Measurements from ENCODE around the gene STX16. TPM values are rescaled to one million over a fixed set of nuclear protein-coding genes. Genes with fewer than 3 reads are reported as not detected.

Gene STX16
- total RNA-seq, 1 experiment from 2014 or later, result 41.9 TPM

DNA sequence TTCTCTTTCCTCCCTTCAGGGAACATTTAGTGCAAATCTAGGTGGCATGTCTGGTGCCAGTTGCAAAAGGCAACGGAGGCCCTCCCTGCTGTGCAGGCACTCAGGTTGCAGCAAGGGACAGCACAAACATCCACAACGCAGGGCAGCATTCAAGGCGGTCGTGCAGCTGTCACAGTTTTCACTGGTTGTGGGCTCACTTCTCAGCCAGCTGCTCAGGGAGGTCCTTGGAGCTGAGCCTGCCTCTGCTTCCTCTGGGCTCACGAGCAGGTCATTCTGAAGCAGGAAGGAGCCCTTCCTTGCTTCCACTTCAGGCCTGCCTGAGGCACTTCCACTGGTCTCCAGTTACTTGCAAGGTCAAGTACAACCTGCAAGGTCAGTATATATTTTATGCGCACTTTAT is 37.8 kb downstream of the STX16 start:
- H3K36me3 ChIP-seq (ENCODE audit: control insufficient read depth, insufficient read depth, low read length), result no peaks in the 10 kb centered on the region
- no peak overlapping the region for H3K4me3 ChIP-seq (ENCODE audit: low read depth in 2 of 2, low read length in 2 of 2)
- in situ Hi-C loops (cut with HindIII; ENCODE audit: low pct_unique_long_range_greater_than_20kb, low sequenced_read_pairs), result no loop called here
- ChIA-PET CTCF (no interaction called here), POLR2A (interaction anchor here (0.5 to 0.6 kb wide), 2 partner anchors 38 to 245 kb away, joined by 4 to 7 read pairs; no protein-coding TSS in a partner anchor)
- no TSS peak for BruUV-seq (replicated peaks)
- no peak for DNase-seq (ENCODE audit: low read depth, low spot score)
- TF ChIP-seq SIN3A (IDR thresholded peaks at IDR 0.05; ENCODE audit: borderline replicate concordance, insufficient read depth, low read depth, low read length), result no peak
- TF ChIP-seq, protein P1, sequence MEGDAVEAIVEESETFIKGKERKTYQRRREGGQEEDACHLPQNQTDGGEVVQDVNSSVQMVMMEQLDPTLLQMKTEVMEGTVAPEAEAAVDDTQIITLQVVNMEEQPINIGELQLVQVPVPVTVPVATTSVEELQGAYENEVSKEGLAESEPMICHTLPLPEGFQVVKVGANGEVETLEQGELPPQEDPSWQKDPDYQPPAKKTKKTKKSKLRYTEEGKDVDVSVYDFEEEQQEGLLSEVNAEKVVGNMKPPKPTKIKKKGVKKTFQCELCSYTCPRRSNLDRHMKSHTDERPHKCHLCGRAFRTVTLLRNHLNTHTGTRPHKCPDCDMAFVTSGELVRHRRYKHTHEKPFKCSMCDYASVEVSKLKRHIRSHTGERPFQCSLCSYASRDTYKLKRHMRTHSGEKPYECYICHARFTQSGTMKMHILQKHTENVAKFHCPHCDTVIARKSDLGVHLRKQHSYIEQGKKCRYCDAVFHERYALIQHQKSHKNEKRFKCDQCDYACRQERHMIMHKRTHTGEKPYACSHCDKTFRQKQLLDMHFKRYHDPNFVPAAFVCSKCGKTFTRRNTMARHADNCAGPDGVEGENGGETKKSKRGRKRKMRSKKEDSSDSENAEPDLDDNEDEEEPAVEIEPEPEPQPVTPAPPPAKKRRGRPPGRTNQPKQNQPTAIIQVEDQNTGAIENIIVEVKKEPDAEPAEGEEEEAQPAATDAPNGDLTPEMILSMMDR (IDR thresholded peaks at IDR 0.05), result no peak
- TF ChIP-seq TCF7L2 (IDR thresholded peaks at IDR 0.05; ENCODE audit: low read depth, low read length), result no peak
- TF ChIP-seq, protein P2, sequence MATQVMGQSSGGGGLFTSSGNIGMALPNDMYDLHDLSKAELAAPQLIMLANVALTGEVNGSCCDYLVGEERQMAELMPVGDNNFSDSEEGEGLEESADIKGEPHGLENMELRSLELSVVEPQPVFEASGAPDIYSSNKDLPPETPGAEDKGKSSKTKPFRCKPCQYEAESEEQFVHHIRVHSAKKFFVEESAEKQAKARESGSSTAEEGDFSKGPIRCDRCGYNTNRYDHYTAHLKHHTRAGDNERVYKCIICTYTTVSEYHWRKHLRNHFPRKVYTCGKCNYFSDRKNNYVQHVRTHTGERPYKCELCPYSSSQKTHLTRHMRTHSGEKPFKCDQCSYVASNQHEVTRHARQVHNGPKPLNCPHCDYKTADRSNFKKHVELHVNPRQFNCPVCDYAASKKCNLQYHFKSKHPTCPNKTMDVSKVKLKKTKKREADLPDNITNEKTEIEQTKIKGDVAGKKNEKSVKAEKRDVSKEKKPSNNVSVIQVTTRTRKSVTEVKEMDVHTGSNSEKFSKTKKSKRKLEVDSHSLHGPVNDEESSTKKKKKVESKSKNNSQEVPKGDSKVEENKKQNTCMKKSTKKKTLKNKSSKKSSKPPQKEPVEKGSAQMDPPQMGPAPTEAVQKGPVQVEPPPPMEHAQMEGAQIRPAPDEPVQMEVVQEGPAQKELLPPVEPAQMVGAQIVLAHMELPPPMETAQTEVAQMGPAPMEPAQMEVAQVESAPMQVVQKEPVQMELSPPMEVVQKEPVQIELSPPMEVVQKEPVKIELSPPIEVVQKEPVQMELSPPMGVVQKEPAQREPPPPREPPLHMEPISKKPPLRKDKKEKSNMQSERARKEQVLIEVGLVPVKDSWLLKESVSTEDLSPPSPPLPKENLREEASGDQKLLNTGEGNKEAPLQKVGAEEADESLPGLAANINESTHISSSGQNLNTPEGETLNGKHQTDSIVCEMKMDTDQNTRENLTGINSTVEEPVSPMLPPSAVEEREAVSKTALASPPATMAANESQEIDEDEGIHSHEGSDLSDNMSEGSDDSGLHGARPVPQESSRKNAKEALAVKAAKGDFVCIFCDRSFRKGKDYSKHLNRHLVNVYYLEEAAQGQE (IDR thresholded peaks at IDR 0.05; ENCODE audit: insufficient read depth in 1 of 2, low read depth in 2 of 2, low read length in 1 of 2), result no peak
- no peak for TF ChIP-seq POLR2AphosphoS5 (IDR thresholded peaks at IDR 0.05; ENCODE audit: low read depth, low read length)
- ATAC-seq, result no peak
- H3K9me3 ChIP-seq (ENCODE audit: control insufficient read depth, insufficient read depth, low read depth, low read length), result no peaks in the 10 kb centered on the region
- H3K27me3 ChIP-seq (ENCODE audit: control insufficient read depth, insufficient read depth, low read length), result no peaks in the 10 kb centered on the region
- intact Hi-C loops (cut with micrococcal nuclease; ENCODE audit: unreplicated experiment), result no loop called here
- H3K4me1 ChIP-seq (ENCODE audit: control insufficient read depth, insufficient read depth, low read length), result peaks cover 8% of the 10 kb centered on the region; the same call in 1 of the 2 replicates
- H3K27ac ChIP-seq (ENCODE audit: low read length), result no peak overlapping the region

DNA sequence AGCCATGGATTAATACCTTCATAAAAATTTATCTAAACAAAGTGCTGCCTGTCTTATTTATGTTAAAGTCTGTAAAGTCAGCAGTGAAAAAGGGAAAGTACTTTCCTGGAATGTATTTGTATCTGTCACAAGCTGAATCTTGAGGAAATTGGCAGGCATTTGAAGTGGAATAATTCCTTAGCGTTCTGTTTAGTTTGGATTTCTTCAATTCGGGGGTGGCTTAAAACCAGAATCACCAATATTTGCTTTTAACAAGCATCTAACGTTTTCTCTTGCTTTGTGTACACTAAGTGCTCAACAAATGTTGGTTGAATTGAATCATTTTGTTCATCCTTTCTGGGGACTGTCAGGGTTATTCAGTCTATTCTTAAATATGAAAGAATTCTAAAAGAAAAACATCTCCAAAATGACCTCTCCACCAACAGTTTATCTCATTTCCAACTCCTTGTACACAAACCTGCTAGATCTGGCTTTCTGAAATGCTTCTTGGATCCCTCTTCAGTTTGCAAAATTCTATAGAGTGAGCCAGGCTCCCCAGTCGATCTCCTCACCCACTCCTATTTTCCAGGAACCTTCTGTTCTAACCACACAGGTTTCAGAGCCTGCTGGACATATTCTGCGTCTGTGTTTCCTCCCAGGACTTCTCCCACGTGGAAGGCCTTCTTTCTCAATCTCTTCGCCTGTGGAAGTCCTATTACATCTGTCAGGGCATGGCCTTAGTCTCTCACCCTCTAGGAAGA is 39.5 kb downstream of the STX16 start:
- Histone ChIP-seq H3K27ac (ENCODE audit: low read length) (no peak overlapping the region), H3K4me1 (ENCODE audit: control insufficient read depth, insufficient read depth, low read length) (peaks cover 8% of the 10 kb centered on the region; the same call in 1 of the 2 replicates), H3K36me3 (ENCODE audit: control insufficient read depth, insufficient read depth, low read length) (no peaks in the 10 kb centered on the region), H3K9me3 (ENCODE audit: control insufficient read depth, insufficient read depth, low read depth, low read length) (no peaks in the 10 kb centered on the region), H3K4me3 (ENCODE audit: low read depth in 2 of 2, low read length in 2 of 2) (no peak overlapping the region), H3K27me3 (ENCODE audit: control insufficient read depth, insufficient read depth, low read length) (no peaks in the 10 kb centered on the region)
- TF ChIP-seq POLR2AphosphoS5 (IDR thresholded peaks at IDR 0.05; ENCODE audit: low read depth, low read length), result no peak
- TF ChIP-seq, protein P2 (IDR thresholded peaks at IDR 0.05; ENCODE audit: insufficient read depth in 1 of 2, low read depth in 2 of 2, low read length in 1 of 2), result no peak
- TF ChIP-seq, protein P1 (IDR thresholded peaks at IDR 0.05), result no peak
- TF ChIP-seq TCF7L2 (IDR thresholded peaks at IDR 0.05; ENCODE audit: low read depth, low read length), result no peak
- no peak for TF ChIP-seq SIN3A (IDR thresholded peaks at IDR 0.05; ENCODE audit: borderline replicate concordance, insufficient read depth, low read depth, low read length)
- intact Hi-C loops (cut with micrococcal nuclease; ENCODE audit: unreplicated experiment), result no loop called here
- ChIA-PET CTCF (interaction anchor here (0.7 kb wide), 1 partner anchor 33 kb away, joined by 5 read pairs; no protein-coding TSS in a partner anchor), POLR2A (interaction anchor here (0.6 to 0.7 kb wide), 2 partner anchors 17 to 652 kb away, joined by 4 to 12 read pairs; no protein-coding TSS in a partner anchor)
- DNase-seq (ENCODE audit: low read depth, low spot score), result no peak
- in situ Hi-C loops (cut with HindIII; ENCODE audit: low pct_unique_long_range_greater_than_20kb, low sequenced_read_pairs), result no loop called here
- no TSS peak for BruUV-seq (replicated peaks)
- no peak for ATAC-seq
